Thoracic aorta (tissue), 2 donors: Measurements from ENCODE around the gene MYCBP2. TPM values are rescaled to one million over a fixed set of nuclear protein-coding genes. Genes with fewer than 3 reads are reported as not detected.

Experiments
- ATAC-seq: fragments of 150-250 bp; one replicate; pipeline ENCODE4 v1.8.0; 2017; ENCODE audit warnings: low read depth; ENCODE audit not compliant: insufficient number of reproducible peaks, low FRiP score
- DNase-seq: peaks from one replicate; pipeline ENCODE4 v3.0.0-alpha.2; 2020; ENCODE audit warnings: low spot score
- H3K27ac ChIP-seq, 2 donors: fragments of 200-600 bp; sonication (generic); 1 replicate in 1 of 2; 2 replicates in 1 of 2; pipeline ENCODE4 v1.5.1; 2016; ENCODE audit warnings: mild to moderate bottlenecking in 2 of 2, moderate library complexity in 2 of 2
- H3K27me3 ChIP-seq: fragments of 200-600 bp; sonication (generic); replicated peaks from 2 replicates; pipeline ENCODE4 v1.6.0; 2016; ENCODE audit warnings: mild to moderate bottlenecking; ENCODE audit not compliant: insufficient read depth
- H3K36me3 ChIP-seq: fragments of 200-600 bp; sonication (generic); one replicate; pipeline ENCODE4 v1.5.1; 2016
- H3K4me1 ChIP-seq, 2 donors: fragments of 200-600 bp; sonication (generic); 1 replicate in 1 of 2; 2 replicates in 1 of 2; pipeline versions ENCODE4 v1.5.1 to v1.6.0; 2016; ENCODE audit warnings: low read depth in 2 of 2, mild to moderate bottlenecking in 1 of 2; ENCODE audit not compliant: control insufficient read depth in 1 of 2
- H3K4me3 ChIP-seq: fragments of 200-600 bp; sonication (generic); 2 replicates; pipeline ENCODE4 v1.5.1; 2016; ENCODE audit warnings: mild to moderate bottlenecking
- H3K9me3 ChIP-seq: fragments of 200-600 bp; sonication (generic); 2 replicates; pipeline ENCODE4 v1.5.1; 2016
- total RNA-seq, 2 donors: library from RNA; depleted of rRNA; stranded (reverse); fragments of >200 nt; gene quantifications; one replicate each; pipeline versions ENCODE4 v1.1.0 to v1.2.3, GENCODE V29; 2016
- TF ChIP-seq, protein P1 (sequence below): fragments of 200-600 bp; sonication (generic); IDR thresholded peaks from one replicate; pipeline ENCODE4 v1.5.1; 2019; ENCODE audit warnings: antibody characterized with exemption

The MYCBP2 gene, protein sequence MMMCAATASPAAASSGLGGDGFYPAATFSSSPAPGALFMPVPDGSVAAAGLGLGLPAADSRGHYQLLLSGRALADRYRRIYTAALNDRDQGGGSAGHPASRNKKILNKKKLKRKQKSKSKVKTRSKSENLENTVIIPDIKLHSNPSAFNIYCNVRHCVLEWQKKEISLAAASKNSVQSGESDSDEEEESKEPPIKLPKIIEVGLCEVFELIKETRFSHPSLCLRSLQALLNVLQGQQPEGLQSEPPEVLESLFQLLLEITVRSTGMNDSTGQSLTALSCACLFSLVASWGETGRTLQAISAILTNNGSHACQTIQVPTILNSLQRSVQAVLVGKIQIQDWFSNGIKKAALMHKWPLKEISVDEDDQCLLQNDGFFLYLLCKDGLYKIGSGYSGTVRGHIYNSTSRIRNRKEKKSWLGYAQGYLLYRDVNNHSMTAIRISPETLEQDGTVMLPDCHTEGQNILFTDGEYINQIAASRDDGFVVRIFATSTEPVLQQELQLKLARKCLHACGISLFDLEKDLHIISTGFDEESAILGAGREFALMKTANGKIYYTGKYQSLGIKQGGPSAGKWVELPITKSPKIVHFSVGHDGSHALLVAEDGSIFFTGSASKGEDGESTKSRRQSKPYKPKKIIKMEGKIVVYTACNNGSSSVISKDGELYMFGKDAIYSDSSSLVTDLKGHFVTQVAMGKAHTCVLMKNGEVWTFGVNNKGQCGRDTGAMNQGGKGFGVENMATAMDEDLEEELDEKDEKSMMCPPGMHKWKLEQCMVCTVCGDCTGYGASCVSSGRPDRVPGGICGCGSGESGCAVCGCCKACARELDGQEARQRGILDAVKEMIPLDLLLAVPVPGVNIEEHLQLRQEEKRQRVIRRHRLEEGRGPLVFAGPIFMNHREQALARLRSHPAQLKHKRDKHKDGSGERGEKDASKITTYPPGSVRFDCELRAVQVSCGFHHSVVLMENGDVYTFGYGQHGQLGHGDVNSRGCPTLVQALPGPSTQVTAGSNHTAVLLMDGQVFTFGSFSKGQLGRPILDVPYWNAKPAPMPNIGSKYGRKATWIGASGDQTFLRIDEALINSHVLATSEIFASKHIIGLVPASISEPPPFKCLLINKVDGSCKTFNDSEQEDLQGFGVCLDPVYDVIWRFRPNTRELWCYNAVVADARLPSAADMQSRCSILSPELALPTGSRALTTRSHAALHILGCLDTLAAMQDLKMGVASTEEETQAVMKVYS (N-terminal part only)
- 100 to 1,000 TPM; 135 to 139 TPM for total RNA-seq

DNA sequence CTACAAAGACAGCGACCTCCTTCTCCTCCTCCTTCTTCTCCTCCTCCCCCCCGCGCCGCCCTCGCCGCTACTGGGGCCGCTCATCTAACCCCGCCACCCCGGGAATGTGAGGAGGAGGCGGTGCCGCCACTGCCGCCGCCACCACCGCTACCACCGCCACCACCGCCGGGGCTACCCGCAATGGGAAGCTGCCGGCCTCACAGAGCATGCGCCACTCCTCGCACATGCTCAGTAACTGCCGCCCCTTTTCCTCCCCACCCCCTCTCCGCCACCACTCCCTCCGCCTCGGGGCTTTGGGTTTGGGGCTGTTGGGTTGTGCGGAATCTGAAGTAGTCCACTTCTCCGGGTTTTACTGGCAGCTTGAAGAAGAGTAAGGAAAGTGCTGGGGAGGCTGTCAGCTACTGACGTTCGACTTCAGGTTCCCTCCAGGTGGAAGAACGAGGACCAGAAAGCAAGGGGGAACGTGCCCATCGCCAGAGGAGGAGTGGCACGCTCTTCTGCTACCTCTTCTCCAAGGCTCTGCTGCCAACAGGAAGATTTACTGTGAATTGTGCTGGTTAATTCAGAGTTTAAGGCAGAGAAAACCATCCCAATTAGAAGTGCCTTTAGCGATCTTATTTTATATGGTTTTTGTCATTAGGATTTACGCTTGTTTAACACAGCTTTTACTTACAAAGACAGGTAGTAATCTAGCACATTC is at the start of gene MYCBP2:
TSS of gene MYCBP2 (minus strand) at position 190 of the 700 bp plus-strand sequence. CDS start 319 bp downstream, outside the sequence.
- TF ChIP-seq, protein P1, sequence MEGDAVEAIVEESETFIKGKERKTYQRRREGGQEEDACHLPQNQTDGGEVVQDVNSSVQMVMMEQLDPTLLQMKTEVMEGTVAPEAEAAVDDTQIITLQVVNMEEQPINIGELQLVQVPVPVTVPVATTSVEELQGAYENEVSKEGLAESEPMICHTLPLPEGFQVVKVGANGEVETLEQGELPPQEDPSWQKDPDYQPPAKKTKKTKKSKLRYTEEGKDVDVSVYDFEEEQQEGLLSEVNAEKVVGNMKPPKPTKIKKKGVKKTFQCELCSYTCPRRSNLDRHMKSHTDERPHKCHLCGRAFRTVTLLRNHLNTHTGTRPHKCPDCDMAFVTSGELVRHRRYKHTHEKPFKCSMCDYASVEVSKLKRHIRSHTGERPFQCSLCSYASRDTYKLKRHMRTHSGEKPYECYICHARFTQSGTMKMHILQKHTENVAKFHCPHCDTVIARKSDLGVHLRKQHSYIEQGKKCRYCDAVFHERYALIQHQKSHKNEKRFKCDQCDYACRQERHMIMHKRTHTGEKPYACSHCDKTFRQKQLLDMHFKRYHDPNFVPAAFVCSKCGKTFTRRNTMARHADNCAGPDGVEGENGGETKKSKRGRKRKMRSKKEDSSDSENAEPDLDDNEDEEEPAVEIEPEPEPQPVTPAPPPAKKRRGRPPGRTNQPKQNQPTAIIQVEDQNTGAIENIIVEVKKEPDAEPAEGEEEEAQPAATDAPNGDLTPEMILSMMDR = no peak
- ATAC-seq = peak; percentile 86
- Histone ChIP-seq H3K36me3 (no peaks in the 10 kb centered on the region), H3K4me3 (peak within 1 kb of the TSS; percentile 88), H3K27me3 (no peaks in the 10 kb centered on the region), H3K27ac (peak within 1 kb of the TSS; percentile 81 to 82), H3K9me3 (no peaks in the 10 kb centered on the region), H3K4me1 (peaks cover 21 to 54% of the 10 kb centered on the region in 2 donors)
- peak; percentile 90 for DNase-seq

DNA sequence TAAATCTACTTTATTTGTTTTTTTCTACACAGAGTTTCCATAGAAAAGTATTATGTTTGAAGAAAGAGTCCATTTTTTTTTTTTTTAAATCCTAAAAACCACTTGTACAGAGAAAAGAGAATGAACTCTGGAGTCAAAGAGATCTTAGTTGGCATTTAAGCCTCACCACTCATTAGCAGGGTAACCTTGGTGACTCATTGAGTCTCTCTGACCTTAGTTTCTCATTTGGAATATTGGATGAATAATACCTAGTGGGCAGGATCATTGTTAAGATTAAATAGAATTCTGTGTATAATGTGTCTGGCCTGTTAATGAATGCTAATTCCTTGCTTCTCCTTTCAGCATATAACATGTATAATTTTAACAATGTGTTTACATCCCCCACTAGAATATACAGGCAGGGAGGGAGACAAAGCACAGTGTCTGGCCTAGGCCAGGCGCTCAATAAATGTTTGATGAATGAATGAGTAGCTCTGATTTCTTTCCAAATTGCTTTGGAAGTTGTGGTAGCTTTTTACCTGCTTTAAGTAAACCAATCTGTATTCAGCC is 48.7 kb upstream of the MYCBP2 start:
- Histone ChIP-seq H3K4me1 (no peaks in the 10 kb centered on the region), H3K27me3 (no peaks in the 10 kb centered on the region), H3K4me3 (no peak overlapping the region), H3K27ac (no peak overlapping the region), H3K36me3 (no peaks in the 10 kb centered on the region), H3K9me3 (no peaks in the 10 kb centered on the region)
- TF ChIP-seq, protein P1 = no peak
- ATAC-seq (no peak), DNase-seq (no peak)

DNA sequence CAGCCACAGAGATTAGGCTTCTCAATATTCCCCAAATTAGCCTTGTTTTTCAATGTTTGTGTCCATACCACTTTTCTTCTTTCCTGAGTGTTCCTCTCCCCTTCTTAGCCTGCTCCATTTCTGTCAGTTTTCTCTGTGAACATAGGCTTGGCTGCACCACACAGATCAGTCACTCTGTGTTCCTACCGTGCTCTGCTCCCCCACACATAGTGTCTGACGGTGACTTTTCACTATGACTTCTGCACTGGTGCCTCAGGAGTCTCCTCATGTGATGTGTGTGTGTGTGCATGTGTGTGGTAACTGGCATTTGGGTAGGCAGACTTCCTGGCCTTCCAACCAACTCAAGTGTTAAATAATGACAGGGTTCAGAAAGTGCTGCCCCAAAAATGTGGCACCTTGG is 47.9 kb upstream of the MYCBP2 start:
- ATAC-seq = no peak
- TF ChIP-seq, protein P1 = no peak
- DNase-seq = no peak

DNA sequence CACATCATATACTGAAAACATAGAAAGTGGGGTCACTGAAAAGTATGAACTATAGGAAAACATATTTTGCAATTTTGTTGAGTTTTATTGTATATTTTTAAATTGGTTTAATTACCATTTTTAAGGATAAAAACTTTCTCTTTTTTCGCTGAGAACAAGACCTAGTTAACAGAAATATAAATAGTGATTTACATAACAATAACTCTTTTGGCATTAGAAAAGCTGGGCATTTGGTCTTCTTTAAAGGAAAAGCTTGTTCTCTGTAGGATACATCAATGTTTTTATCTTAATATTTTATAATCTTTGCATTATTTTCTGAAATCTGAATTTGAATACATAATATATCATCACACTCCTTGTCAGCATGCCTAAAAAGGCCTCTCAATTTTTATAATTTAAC is 47.4 kb upstream of the MYCBP2 start:
- H3K36me3 ChIP-seq = no peaks in the 10 kb centered on the region
- no peaks in the 10 kb centered on the region for H3K9me3 ChIP-seq
- ATAC-seq = no peak
- H3K27me3 ChIP-seq = no peaks in the 10 kb centered on the region
- no peak overlapping the region for H3K27ac ChIP-seq
- DNase-seq = no peak
- H3K4me3 ChIP-seq = no peak overlapping the region
- TF ChIP-seq, protein P1 = no peak
- no peaks in the 10 kb centered on the region for H3K4me1 ChIP-seq

More for the DNA sequence above, 47.9 kb upstream of the MYCBP2 start:
- no peaks in the 10 kb centered on the region for H3K9me3 ChIP-seq
- no peak overlapping the region for H3K27ac ChIP-seq
- H3K4me1 ChIP-seq = no peaks in the 10 kb centered on the region
- no peak overlapping the region for H3K4me3 ChIP-seq
- H3K36me3 ChIP-seq = no peaks in the 10 kb centered on the region
- H3K27me3 ChIP-seq = no peaks in the 10 kb centered on the region
